ENCODE results near the gene FANCE.
"Not testable (repeated sequence)": the region's sequence is repeated elsewhere in the genome, so short reads cannot be mapped to it uniquely, and the experiment has no call there.

FANCE gene

GRCh38 chr6:35452183-35453090, at the start of gene FANCE:
Gene FANCE, plus strand, starts transcription at chr6:35452338. Its CDS starts 208 bp downstream, at chr6:35452546.
- peak; percentile 82 to 92 for DNase-seq

- DNase-seq = no peak
These were observed 49.3 kb upstream of the FANCE start for GRCh38 chr6:35402856-35403191.

- no peak for DNase-seq
These were observed 48.3 kb upstream of the FANCE start for GRCh38 chr6:35403544-35404442.

- DNase-seq = no peak
These were observed 45.2 kb upstream of the FANCE start for GRCh38 chr6:35406711-35407485.

GRCh38 chr6:35409245-35409644, 42.9 kb upstream of the FANCE start:
- no peak for DNase-seq

- no peak for DNase-seq
These were observed 42.0 kb upstream of the FANCE start for GRCh38 chr6:35410131-35410530.

- DNase-seq = no peak
These were observed 41.1 kb upstream of the FANCE start for GRCh38 chr6:35411066-35411465.

- no peak for DNase-seq
These were observed 40.0 kb upstream of the FANCE start for GRCh38 chr6:35412102-35412501.

GRCh38 chr6:35413911-35414310, 38.2 kb upstream of the FANCE start:
- DNase-seq = no peak

GRCh38 chr6:35415065-35415891, 36.9 kb upstream of the FANCE start:
- no peak for DNase-seq

GRCh38 chr6:35417979-35418661, 34.0 kb upstream of the FANCE start:
- DNase-seq = no peak

- DNase-seq = no peak
These were observed 32.7 kb upstream of the FANCE start for GRCh38 chr6:35419417-35419816.

- DNase-seq = no peak
These were observed 32.2 kb upstream of the FANCE start for GRCh38 chr6:35419961-35420360.

GRCh38 chr6:35425284-35425683, 26.9 kb upstream of the FANCE start:
- DNase-seq = no peak

GRCh38 chr6:35426074-35426473, 26.1 kb upstream of the FANCE start:
- DNase-seq = no peak

- no peak for DNase-seq
These were observed 24.7 kb upstream of the FANCE start for GRCh38 chr6:35427435-35427834.

GRCh38 chr6:35427851-35428321, 24.3 kb upstream of the FANCE start:
- no peak for DNase-seq

- no peak for DNase-seq
These were observed 23.6 kb upstream of the FANCE start for GRCh38 chr6:35428421-35429149.

GRCh38 chr6:35429463-35429862, 22.7 kb upstream of the FANCE start:
- no peak for DNase-seq

- no peak for DNase-seq
These were observed 19.8 kb upstream of the FANCE start for GRCh38 chr6:35432291-35432690.

- DNase-seq = not testable (repeated sequence)
These were observed 19.4 kb upstream of the FANCE start for GRCh38 chr6:35432702-35433101.

Data from stimulated activated CD4-positive, alpha-beta T cell treated with anti-CD3 and anti-CD28 coated beads, Interleukin-4, amount 100 ng/mL, for 4 hours (primary cell).